OCI-LY3 (cell line): ENCODE measurements around the gene KRTAP19-6.

Source experiments
- H2AFZ ChIP-seq: fragments of 200-600, 300-600 bp; shearing (Covaris generic); 2 replicates; pipeline ENCODE4 v1.6.0; 2014; ENCODE audit warnings: antibody characterized with exemption, low read depth, low read length
- H3K27ac ChIP-seq: fragments of 200-600, 300-600 bp; sonication (generic); 2 replicates; pipeline ENCODE4 v1.5.1; 2014; ENCODE audit warnings: mild to moderate bottlenecking, low read length, moderate library complexity, mixed read lengths
- H3K27me3 ChIP-seq: fragments of 200-600, 300-600 bp; sonication (generic); 2 replicates; pipeline ENCODE4 v1.6.1; 2014; ENCODE audit warnings: low read depth, low read length, mixed read lengths
- H3K36me3 ChIP-seq: fragments of 200-600, 300-600 bp; sonication (generic); replicated peaks from 2 replicates; pipeline ENCODE3; 2014; ENCODE audit warnings: low read depth, low read length, mixed read lengths
- H3K4me1 ChIP-seq: fragments of 300-600, 200-600 bp; sonication (generic); 2 replicates; pipeline ENCODE4 v1.6.1; 2014; ENCODE audit warnings: low read length, mixed read lengths
- H3K4me2 ChIP-seq: fragments of 200-600, 300-600 bp; sonication (generic); 2 replicates; pipeline ENCODE4 v1.6.1; 2014; ENCODE audit warnings: low read length, mixed read lengths
- H3K4me3 ChIP-seq: fragments of 300-600, 200-600 bp; sonication (generic); 2 replicates; pipeline ENCODE4 v1.5.1; 2014; ENCODE audit warnings: antibody characterized with exemption, mild to moderate bottlenecking, low read length, moderate library complexity
- H3K79me2 ChIP-seq: fragments of 300-600, 200-600 bp; shearing (Covaris generic); 2 replicates; pipeline ENCODE4 v1.6.1; 2014; ENCODE audit warnings: mild to moderate bottlenecking, low read length, mixed read lengths
- H3K9ac ChIP-seq: fragments of 300-600, 200-600 bp; shearing (Covaris generic); 2 replicates; pipeline ENCODE4 v1.6.0; 2014; ENCODE audit warnings: mild to moderate bottlenecking, low read length, moderate library complexity
- H3K9me3 ChIP-seq: fragments of 200-600, 300-600 bp; shearing (Covaris generic); 2 replicates; pipeline ENCODE4 v1.6.1; 2014; ENCODE audit warnings: low read length, mixed read lengths; ENCODE audit not compliant: insufficient read depth
- H4K20me1 ChIP-seq: fragments of 200-600, 300-600 bp; sonication (generic); 2 replicates; pipeline ENCODE4 v1.6.1; 2016; ENCODE audit warnings: low read length, mixed read lengths; ENCODE audit not compliant: insufficient read depth
- EZH2phosphoT487 ChIP-seq: fragments of 200-600 bp; shearing (Covaris generic); IDR thresholded peaks from 2 replicates; pipeline ENCODE4 v1.6.1; 2018; ENCODE audit warnings: antibody characterized with exemption, mixed run types, low read depth
- TF ChIP-seq, protein P1 (sequence below): fragments of 200-600, 300-600 bp; sonication (generic); IDR thresholded peaks from 2 replicates; pipeline ENCODE4 v1.5.1; 2014; ENCODE audit warnings: antibody characterized with exemption, low read length, low read depth

KRTAP19-6 gene

GRCh38 chr21:30579346-30579745 is 37.7 kb upstream of the KRTAP19-6 start:
- Histone ChIP-seq H4K20me1 (no peaks in the 10 kb centered on the region), H3K4me1 (no peaks in the 10 kb centered on the region), H3K36me3 (no peaks in the 10 kb centered on the region), H3K9ac (no peak overlapping the region), H3K4me3 (no peak overlapping the region), H3K9me3 (no peaks in the 10 kb centered on the region), H3K79me2 (no peaks in the 10 kb centered on the region), H2AFZ (no peak overlapping the region), H3K27ac (no peak overlapping the region), H3K4me2 (no peak overlapping the region), H3K27me3 (no peaks in the 10 kb centered on the region)
- TF ChIP-seq, protein P1, sequence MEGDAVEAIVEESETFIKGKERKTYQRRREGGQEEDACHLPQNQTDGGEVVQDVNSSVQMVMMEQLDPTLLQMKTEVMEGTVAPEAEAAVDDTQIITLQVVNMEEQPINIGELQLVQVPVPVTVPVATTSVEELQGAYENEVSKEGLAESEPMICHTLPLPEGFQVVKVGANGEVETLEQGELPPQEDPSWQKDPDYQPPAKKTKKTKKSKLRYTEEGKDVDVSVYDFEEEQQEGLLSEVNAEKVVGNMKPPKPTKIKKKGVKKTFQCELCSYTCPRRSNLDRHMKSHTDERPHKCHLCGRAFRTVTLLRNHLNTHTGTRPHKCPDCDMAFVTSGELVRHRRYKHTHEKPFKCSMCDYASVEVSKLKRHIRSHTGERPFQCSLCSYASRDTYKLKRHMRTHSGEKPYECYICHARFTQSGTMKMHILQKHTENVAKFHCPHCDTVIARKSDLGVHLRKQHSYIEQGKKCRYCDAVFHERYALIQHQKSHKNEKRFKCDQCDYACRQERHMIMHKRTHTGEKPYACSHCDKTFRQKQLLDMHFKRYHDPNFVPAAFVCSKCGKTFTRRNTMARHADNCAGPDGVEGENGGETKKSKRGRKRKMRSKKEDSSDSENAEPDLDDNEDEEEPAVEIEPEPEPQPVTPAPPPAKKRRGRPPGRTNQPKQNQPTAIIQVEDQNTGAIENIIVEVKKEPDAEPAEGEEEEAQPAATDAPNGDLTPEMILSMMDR = no peak
- no peak for TF ChIP-seq EZH2phosphoT487

DNA sequence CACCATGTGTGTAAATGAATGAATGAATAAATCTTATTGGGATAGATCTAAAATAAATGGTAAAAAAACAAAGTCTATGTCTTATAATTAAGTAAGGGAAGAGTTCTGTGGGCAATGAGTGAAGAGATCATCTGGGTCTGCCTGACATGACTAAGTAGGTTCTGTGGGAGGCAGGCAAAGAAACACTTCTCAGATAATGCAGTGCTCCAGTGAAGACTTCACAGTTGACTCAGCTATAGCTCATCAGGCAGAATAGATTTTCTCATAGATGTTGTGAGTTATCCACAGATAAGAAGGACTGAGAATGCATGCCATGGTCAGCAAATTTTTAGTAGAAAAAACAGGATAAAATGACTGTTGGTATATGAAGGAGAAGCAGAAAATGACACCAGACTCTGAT is 36.1 kb upstream of the KRTAP19-6 start:
- Histone ChIP-seq H2AFZ (no peak overlapping the region), H3K4me1 (no peaks in the 10 kb centered on the region), H3K4me2 (no peak overlapping the region), H3K79me2 (no peaks in the 10 kb centered on the region), H3K27ac (no peak overlapping the region), H3K9me3 (no peaks in the 10 kb centered on the region), H3K9ac (no peak overlapping the region), H3K36me3 (no peaks in the 10 kb centered on the region), H3K27me3 (no peaks in the 10 kb centered on the region), H3K4me3 (no peak overlapping the region), H4K20me1 (no peaks in the 10 kb centered on the region)
- TF ChIP-seq, protein P1 = no peak

- Histone ChIP-seq H3K27me3 (no peaks in the 10 kb centered on the region), H3K4me2 (no peak overlapping the region), H3K79me2 (no peaks in the 10 kb centered on the region), H3K9me3 (no peaks in the 10 kb centered on the region), H4K20me1 (no peaks in the 10 kb centered on the region), H3K4me1 (no peaks in the 10 kb centered on the region), H3K4me3 (no peak overlapping the region), H3K27ac (no peak overlapping the region), H3K36me3 (no peaks in the 10 kb centered on the region), H2AFZ (no peak overlapping the region), H3K9ac (no peak overlapping the region)
- TF ChIP-seq EZH2phosphoT487 = no peak
- TF ChIP-seq, protein P1 = no peak
Observed at GRCh38 chr21:30567617-30568016, 26.0 kb upstream of the KRTAP19-6 start.

- TF ChIP-seq, protein P1 = no peak
- no peak for TF ChIP-seq EZH2phosphoT487
- Histone ChIP-seq H3K4me1 (no peaks in the 10 kb centered on the region), H2AFZ (no peak overlapping the region), H3K9ac (no peak overlapping the region), H3K4me3 (no peak overlapping the region), H3K27me3 (no peaks in the 10 kb centered on the region), H4K20me1 (no peaks in the 10 kb centered on the region), H3K9me3 (no peaks in the 10 kb centered on the region), H3K79me2 (no peaks in the 10 kb centered on the region), H3K36me3 (no peaks in the 10 kb centered on the region), H3K4me2 (no peak overlapping the region), H3K27ac (no peak overlapping the region)
Observed at GRCh38 chr21:30563630-30564029, 22.0 kb upstream of the KRTAP19-6 start.
